Liver (tissue), 3 donors: ENCODE measurements around the gene TUBA3E.
"Not testable (repeated sequence)": the region's sequence is repeated elsewhere in the genome, so short reads cannot be mapped to it uniquely, and the experiment has no call there.

Experiments used
- CTCF ChIP-seq: fragments of 150-350 bp; IDR thresholded peaks from 2 replicates; pipeline ENCODE4 v1.5.1; 2017; ENCODE audit warnings: improper control_type of control experiment, low read depth, low read length; ENCODE audit not compliant: missing input control
- EGR1 ChIP-seq, 2 donors: IDR thresholded peaks; 2 replicates each; pipeline ENCODE4 v1.6.1; 2016 to 2018; ENCODE audit warnings: antibody characterized with exemption in 2 of 2, low read depth in 2 of 2
- FOXA2 ChIP-seq: IDR thresholded peaks from 2 replicates; pipeline ENCODE4 v1.6.1; 2016; ENCODE audit warnings: antibody characterized with exemption
- JUND ChIP-seq, 2 donors: IDR thresholded peaks; 2 replicates each; pipeline ENCODE4 v1.6.1; 2016; ENCODE audit warnings: antibody characterized with exemption in 2 of 2
- RAD21 ChIP-seq, 2 donors: IDR thresholded peaks; 2 replicates each; pipeline ENCODE4 v1.6.1; 2016; ENCODE audit warnings: antibody characterized with exemption in 2 of 2, mild to moderate bottlenecking in 2 of 2
- REST ChIP-seq: IDR thresholded peaks from 2 replicates; pipeline ENCODE4 v1.6.1; 2016; ENCODE audit warnings: antibody characterized with exemption, mild to moderate bottlenecking
- SP1 ChIP-seq: IDR thresholded peaks from 2 replicates; pipeline ENCODE4 v1.6.1; 2018; ENCODE audit warnings: antibody characterized with exemption, mild to moderate bottlenecking
- TAF1 ChIP-seq: conservative IDR thresholded peaks from 2 replicates; pipeline ENCODE4 v1.6.1; 2016; ENCODE audit warnings: antibody characterized with exemption, mild to moderate bottlenecking
- YY1 ChIP-seq: IDR thresholded peaks from 2 replicates; pipeline ENCODE4 v1.6.1; 2016; ENCODE audit warnings: antibody characterized with exemption, mild to moderate bottlenecking
- TF ChIP-seq, protein P1 (sequence below): IDR thresholded peaks from 2 replicates; pipeline ENCODE4 v1.6.1; 2016; ENCODE audit warnings: antibody characterized with exemption
- donor health status: healthy.
- donor health status: healthy.

DNA sequence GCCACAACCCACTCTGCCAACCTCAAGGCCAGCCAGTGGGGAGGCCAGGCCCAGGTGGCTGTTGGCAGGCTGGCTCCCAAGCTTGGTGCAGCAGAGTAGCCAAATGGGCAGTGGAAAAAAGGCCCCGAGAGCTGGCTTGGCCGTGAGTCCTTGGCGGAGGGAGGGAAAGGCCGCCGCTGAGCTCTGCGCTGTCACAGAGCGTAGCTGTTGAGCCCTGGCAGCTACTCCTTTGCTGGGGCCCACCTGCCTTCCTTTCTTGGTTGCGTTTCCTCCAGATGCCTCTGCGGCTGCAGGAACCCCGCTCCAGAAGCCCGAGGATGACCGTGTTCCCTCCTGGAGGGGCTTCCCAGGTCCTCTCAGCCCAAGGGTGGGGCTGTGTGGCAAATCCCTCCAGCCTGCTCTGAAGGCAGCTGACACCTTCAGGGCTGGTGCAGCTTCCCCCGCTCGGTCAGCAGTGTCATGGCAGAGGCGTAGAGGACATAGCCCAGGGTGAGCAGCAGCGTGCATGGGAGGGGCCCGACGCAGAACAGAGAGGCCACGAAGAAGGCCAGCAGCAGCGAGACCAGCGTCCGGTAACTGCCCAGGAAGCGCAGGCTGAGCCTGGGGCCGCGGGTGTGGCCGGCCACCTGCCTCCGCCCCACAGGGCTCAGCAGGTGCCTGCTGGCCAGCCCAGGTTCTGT, 46.0 kb downstream of the TUBA3E start:
- not testable (repeated sequence) for TF ChIP-seq CTCF; TAF1; YY1; REST; FOXA2; EGR1 (IDR thresholded peaks at IDR 0.05; ENCODE audit: low read depth in 2 of 2); SP1; JUND (IDR thresholded peaks at IDR 0.05); RAD21 (IDR thresholded peaks at IDR 0.05)
- TF ChIP-seq, protein P1, sequence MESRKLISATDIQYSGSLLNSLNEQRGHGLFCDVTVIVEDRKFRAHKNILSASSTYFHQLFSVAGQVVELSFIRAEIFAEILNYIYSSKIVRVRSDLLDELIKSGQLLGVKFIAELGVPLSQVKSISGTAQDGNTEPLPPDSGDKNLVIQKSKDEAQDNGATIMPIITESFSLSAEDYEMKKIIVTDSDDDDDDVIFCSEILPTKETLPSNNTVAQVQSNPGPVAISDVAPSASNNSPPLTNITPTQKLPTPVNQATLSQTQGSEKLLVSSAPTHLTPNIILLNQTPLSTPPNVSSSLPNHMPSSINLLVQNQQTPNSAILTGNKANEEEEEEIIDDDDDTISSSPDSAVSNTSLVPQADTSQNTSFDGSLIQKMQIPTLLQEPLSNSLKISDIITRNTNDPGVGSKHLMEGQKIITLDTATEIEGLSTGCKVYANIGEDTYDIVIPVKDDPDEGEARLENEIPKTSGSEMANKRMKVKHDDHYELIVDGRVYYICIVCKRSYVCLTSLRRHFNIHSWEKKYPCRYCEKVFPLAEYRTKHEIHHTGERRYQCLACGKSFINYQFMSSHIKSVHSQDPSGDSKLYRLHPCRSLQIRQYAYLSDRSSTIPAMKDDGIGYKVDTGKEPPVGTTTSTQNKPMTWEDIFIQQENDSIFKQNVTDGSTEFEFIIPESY, result not testable (repeated sequence)
